A375 (cell line): ENCODE measurements around the gene FAM47E. TPM values are rescaled to one million over a fixed set of nuclear protein-coding genes. Genes with fewer than 3 reads are reported as not detected.

Source experiments
- total RNA-seq: library from RNA; depleted of rRNA; stranded (reverse); fragments of >200 nt; shearing (Covaris generic); gene quantifications from 2 replicates; pipeline ENCODE4 v1.2.3, GENCODE V29; 2014; rRNA removed

FAM47E gene, protein sequence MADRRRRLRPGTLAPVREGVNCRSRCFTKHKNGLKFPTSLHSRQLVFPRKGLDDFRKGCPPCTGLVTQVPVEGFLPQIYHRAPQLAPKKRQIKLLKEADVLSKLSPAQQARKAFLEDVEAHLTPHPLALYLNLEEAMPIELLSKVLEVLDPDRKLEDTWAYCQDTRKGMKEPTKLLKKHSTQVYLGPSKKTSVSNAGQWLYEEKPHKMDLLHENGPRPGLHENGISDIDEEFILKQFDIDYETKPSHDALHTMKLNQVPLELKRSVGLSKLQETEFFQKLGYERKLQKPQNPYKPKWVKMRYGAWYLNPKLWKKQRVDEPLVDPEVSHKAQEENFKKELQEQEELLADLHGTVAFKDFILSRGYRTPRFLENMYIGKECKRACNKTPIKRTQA
- 0.61 and 1.1 TPM in 2 replicates for total RNA-seq

DNA sequence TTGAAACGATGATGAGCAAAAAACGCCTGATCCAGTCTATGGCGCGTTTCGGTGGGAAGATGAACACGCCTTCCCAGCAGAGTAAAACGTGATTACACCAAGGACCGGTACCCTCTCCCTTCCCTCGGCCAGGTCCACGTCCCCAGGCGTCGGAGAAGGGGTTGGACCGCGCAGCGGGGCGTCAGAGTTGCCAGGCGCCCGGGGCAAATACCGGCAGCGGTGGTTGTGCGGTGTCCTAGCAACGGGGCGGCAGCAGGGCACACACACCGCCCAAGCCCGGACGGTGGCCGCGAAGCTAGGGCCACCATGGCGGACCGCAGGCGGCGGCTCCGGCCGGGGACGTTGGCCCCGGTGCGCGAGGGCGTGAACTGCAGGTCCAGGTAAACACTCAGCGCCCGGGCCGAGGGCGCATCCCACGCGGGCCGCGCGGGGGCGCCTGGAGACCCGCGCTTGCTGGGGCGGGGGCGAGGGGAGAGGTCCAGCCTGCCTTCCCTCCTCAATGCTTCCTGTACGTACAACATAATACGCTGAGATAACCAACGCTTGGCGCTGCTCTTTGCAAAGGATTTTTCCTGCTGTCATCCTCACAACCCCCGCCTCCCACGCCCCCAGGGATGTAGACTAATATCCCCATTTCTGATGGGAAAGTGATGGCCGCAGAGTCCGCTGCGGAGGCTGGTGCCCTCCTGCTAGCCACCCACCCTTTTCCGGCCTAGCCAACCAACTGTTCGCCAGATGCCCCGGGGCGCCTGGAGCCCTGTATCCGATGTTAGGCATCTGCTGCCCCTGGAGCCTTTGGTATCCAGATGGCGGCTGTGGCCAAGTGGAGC lies at the start of gene FAM47E:
Gene FAM47E, plus strand, starts transcription at position 281 of the 830 bp plus-strand sequence. Its CDS starts 26 bp downstream, at position 307.

DNA sequence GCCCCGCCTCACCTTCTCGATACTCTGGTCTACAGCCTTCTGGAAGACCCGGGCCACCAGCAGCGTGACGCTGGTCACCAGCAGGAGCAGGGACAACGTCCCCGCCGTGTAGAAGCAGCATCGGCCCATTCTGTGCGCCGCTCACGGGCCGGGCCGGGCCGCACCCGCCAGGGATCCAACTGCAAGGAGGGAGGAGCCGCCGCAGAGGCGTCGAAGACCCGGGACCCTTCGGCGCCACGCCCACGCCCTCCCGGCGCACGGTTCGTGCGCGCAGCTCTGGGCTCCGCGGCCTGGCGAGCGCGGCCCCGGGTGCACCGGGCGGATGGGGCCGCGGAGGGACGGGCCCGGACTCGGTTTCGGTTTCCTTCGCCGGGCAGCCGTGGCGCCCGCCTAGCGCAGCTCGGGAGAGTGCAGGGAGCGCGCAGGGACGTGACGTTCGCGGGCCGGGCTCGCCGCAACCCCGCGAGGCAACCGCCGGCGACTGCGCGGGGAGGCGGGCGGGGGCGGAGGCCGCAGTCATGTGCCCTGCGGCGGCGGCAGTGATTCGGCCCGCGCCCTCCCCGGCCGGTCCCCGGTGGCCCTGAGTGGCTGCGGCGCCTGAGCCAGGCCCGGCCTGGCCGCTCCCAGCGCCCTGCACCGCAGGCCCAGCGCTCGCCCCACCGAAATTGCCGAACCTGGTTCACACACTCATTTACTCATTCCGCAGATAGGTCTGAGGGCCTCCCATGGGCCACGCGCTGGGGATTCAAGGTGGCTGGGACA lies 37.9 kb upstream of the FAM47E start, which contains the start of gene SCARB2:
Gene SCARB2, minus strand, starts transcription at position 410 of the 762 bp plus-strand sequence. Its CDS starts 281 bp downstream, at position 129.

GRCh38 chr4:76305971-76306881 lies 54.7 kb downstream of the FAM47E start, which contains the start of gene STBD1:
STBD1 (plus strand) TSS chr4:76306733; CDS start chr4:76306770, 37 bp downstream.

Other genes with a start within 250 kb of the FAM47E start
- not detected in 2 replicates for gene CXCL9, start 244.2 kb upstream of the FAM47E start, total RNA-seq
- not detected in 2 replicates for gene CXCL10, start 228.2 kb upstream of the FAM47E start, total RNA-seq
- not detected in 2 replicates for gene CXCL11, start 215.7 kb upstream of the FAM47E start, total RNA-seq
- gene ART3, start 177.0 kb upstream of the FAM47E start, total RNA-seq, result 6.2 and 13.7 TPM in 2 replicates
- gene NUP54, start 103.3 kb upstream of the FAM47E start, total RNA-seq, result 26.6 and 29.7 TPM in 2 replicates
- gene SCARB2, start 37.9 kb upstream of the FAM47E start, total RNA-seq, result 55.2 and 67.4 TPM in 2 replicates
- gene STBD1, start 55.0 kb downstream of the FAM47E start, total RNA-seq, result 1.9 and 3.2 TPM in 2 replicates
- not detected in 2 replicates for gene CCDC158, start 169.4 kb downstream of the FAM47E start, total RNA-seq
- 11.7 and 13.1 TPM in 2 replicates for gene SHROOM3, start 183.5 kb downstream of the FAM47E start, total RNA-seq